ENCODE results near the gene KLHDC9.
A peak's percentile ranks its signal among the peaks of the same experiment; 100 is the strongest.

The KLHDC9 gene

GRCh38 chr1:161138431-161138830, 40.3 kb downstream of the KLHDC9 start:
- Histone ChIP-seq H3K27me3 (replicated peaks; ENCODE audit: control insufficient read depth, insufficient read depth, low read length) (no peaks in the 10 kb centered on the region), H3K36me3 (ENCODE audit: control insufficient read depth, insufficient read depth, low read length, severe bottlenecking) (no peaks in the 10 kb centered on the region), H3K4me1 (ENCODE audit: control insufficient read depth, insufficient read depth, low read length) (peaks cover 18% of the 10 kb centered on the region), H3K9ac (ENCODE audit: low read length) (peak overlapping the region; percentile 20), H3K4me3 (ENCODE audit: low read length) (no peak overlapping the region), H3K9me3 (ENCODE audit: control insufficient read depth, low read length) (no peaks in the 10 kb centered on the region)
- DNase-seq (ENCODE audit: low read depth) = no peak

DNA sequence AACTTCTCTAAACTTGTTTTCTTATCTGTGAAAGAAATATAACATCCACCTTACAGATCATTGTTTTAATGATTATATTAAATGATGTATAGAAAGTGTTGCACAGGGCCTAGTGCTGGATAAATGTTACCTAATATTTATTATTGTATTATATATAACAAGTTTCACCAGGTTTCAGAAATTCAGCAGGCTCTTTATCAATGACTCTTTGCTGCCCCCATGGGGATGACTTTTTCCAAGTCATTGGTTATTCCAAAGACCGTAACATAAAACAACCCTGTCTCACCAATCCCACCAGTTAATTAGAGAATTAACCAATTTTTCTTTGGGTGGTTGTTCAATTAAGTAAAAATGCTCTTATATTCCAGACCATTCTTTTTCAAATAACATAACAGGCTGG, 41.6 kb downstream of the KLHDC9 start:
- no peaks in the 10 kb centered on the region for H3K27me3 ChIP-seq (replicated peaks; ENCODE audit: control insufficient read depth, insufficient read depth, low read length)
- H3K36me3 ChIP-seq (ENCODE audit: control insufficient read depth, insufficient read depth, low read length, severe bottlenecking) = no peaks in the 10 kb centered on the region
- H3K9ac ChIP-seq (ENCODE audit: low read length) = no peak overlapping the region
- no peaks in the 10 kb centered on the region for H3K9me3 ChIP-seq (ENCODE audit: control insufficient read depth, low read length)
- H3K4me3 ChIP-seq (ENCODE audit: low read length) = no peak overlapping the region
- peaks cover 12% of the 10 kb centered on the region for H3K4me1 ChIP-seq (ENCODE audit: control insufficient read depth, insufficient read depth, low read length)
- peak; percentile 79 for DNase-seq (ENCODE audit: low read depth)

- Histone ChIP-seq H3K36me3 (ENCODE audit: control insufficient read depth, insufficient read depth, low read length, severe bottlenecking) (no peaks in the 10 kb centered on the region), H3K4me3 (ENCODE audit: low read length) (no peak overlapping the region), H3K27me3 (replicated peaks; ENCODE audit: control insufficient read depth, insufficient read depth, low read length) (no peaks in the 10 kb centered on the region), H3K9me3 (ENCODE audit: control insufficient read depth, low read length) (no peaks in the 10 kb centered on the region), H3K4me1 (ENCODE audit: control insufficient read depth, insufficient read depth, low read length) (peaks cover 12% of the 10 kb centered on the region), H3K9ac (ENCODE audit: low read length) (no peak overlapping the region)
- DNase-seq (ENCODE audit: low read depth) = no peak
Measured at GRCh38 chr1:161140755-161141400, 42.7 kb downstream of the KLHDC9 start.

- H3K9ac ChIP-seq (ENCODE audit: low read length) = no peak overlapping the region
- H3K4me1 ChIP-seq (ENCODE audit: control insufficient read depth, insufficient read depth, low read length) = no peaks in the 10 kb centered on the region
- no peaks in the 10 kb centered on the region for H3K9me3 ChIP-seq (ENCODE audit: control insufficient read depth, low read length)
- no peak overlapping the region for H3K4me3 ChIP-seq (ENCODE audit: low read length)
- DNase-seq (ENCODE audit: low read depth) = no peak
- no peaks in the 10 kb centered on the region for H3K36me3 ChIP-seq (ENCODE audit: control insufficient read depth, insufficient read depth, low read length, severe bottlenecking)
- no peaks in the 10 kb centered on the region for H3K27me3 ChIP-seq (replicated peaks; ENCODE audit: control insufficient read depth, insufficient read depth, low read length)
Measured at GRCh38 chr1:161145832-161146231, 47.7 kb downstream of the KLHDC9 start.

Measured in adipocyte (in vitro differentiated cells).